Right atrium auricular region (tissue), 2 donors: ENCODE data around the gene CLBA1. TPM values are rescaled to one million over a fixed set of nuclear protein-coding genes. Genes with fewer than 3 reads are reported as not detected.
"Not testable (repeated sequence)": the region's sequence is repeated elsewhere in the genome, so short reads cannot be mapped to it uniquely, and the experiment has no call there.

ENCODE experiments used
- DNase-seq: peaks from one replicate; pipeline ENCODE4 v3.0.0-alpha.2; 2019; ENCODE audit warnings: low spot score
- H3K27ac ChIP-seq, 2 donors: fragments of 200-600 bp; sonication (generic); 1 replicate in 1 of 2; 2 replicates in 1 of 2; pipeline ENCODE4 v1.5.1; 2016 to 2019
- H3K27me3 ChIP-seq, 2 donors: fragments of 200-600 bp; sonication (generic); one replicate each; pipeline versions ENCODE4 v1.5.1 to v1.6.0; 2017 to 2019
- H3K36me3 ChIP-seq: fragments of 200-600 bp; sonication (generic); one replicate; pipeline ENCODE4 v1.5.1; 2016
- H3K4me1 ChIP-seq, 2 donors: fragments of 200-600 bp; sonication (generic); one replicate each; pipeline versions ENCODE4 v1.5.1 to v1.6.0; 2017 to 2019
- H3K4me3 ChIP-seq, 2 donors: fragments of 200-600 bp; sonication (generic); 1 replicate in 1 of 2; 2 replicates in 1 of 2; pipeline ENCODE4 v1.5.1; 2017 to 2019; ENCODE audit warnings: mild to moderate bottlenecking in 1 of 2, moderate library complexity in 1 of 2
- H3K9me3 ChIP-seq, 2 donors: fragments of 200-600 bp; sonication (generic); one replicate each; pipeline ENCODE4 v1.5.1; 2019
- CTCF ChIP-seq, 2 donors: fragments of 200-600 bp; sonication (generic); IDR thresholded peaks; one replicate each; pipeline ENCODE4 v1.5.1; 2019; ENCODE audit warnings: antibody characterized with exemption in 2 of 2
- total RNA-seq, 2 donors: library from RNA; depleted of rRNA; stranded (reverse); fragments of >200 nt; gene quantifications; one replicate each; pipeline ENCODE4 v1.1.0, GENCODE V29; 2016

CLBA1 gene
- total RNA-seq, 2 donors from 2014 or later, result 2.0 to 2.2 TPM

GRCh38 chr14:105030836-105031396, 45.3 kb downstream of the CLBA1 start:
- peaks cover 0 to 5% of the 10 kb centered on the region in 2 donors for H3K9me3 ChIP-seq
- TF ChIP-seq CTCF (IDR thresholded peaks at IDR 0.05), result no peak
- no peaks in the 10 kb centered on the region for H3K27me3 ChIP-seq
- no peaks in the 10 kb centered on the region for H3K36me3 ChIP-seq
- H3K4me3 ChIP-seq, result no peak overlapping the region
- no peak overlapping the region for H3K27ac ChIP-seq
- no peaks in the 10 kb centered on the region for H3K4me1 ChIP-seq
- DNase-seq, result no peak

GRCh38 chr14:105032451-105032901, 46.9 kb downstream of the CLBA1 start:
- H3K27me3 ChIP-seq, result not testable (repeated sequence)

GRCh38 chr14:105033412-105033900, 47.9 kb downstream of the CLBA1 start:
- H3K4me1 ChIP-seq, H3K27me3 ChIP-seq, H3K36me3 ChIP-seq, H3K27ac ChIP-seq, DNase-seq, H3K9me3 ChIP-seq: not testable (repeated sequence)
- H3K4me3 ChIP-seq, result peak overlapping the region; percentile 23 to 47

More at GRCh38 chr14:105032451-105032901, 46.9 kb downstream of the CLBA1 start:
- not testable (repeated sequence) for H3K27ac ChIP-seq, DNase-seq, H3K36me3 ChIP-seq, H3K4me1 ChIP-seq, H3K4me3 ChIP-seq, H3K9me3 ChIP-seq

GRCh38 chr14:105034315-105035039, 48.9 kb downstream of the CLBA1 start:
- Histone ChIP-seq H3K9me3 (peaks cover 0 to 5% of the 10 kb centered on the region in 2 donors), H3K27me3 (no peaks in the 10 kb centered on the region), H3K4me3 (no peak overlapping the region), H3K27ac (no peak overlapping the region), H3K4me1 (no peaks in the 10 kb centered on the region), H3K36me3 (no peaks in the 10 kb centered on the region)
- no peak for DNase-seq
- no peak for TF ChIP-seq CTCF (IDR thresholded peaks at IDR 0.05)

GRCh38 chr14:105035616-105036015, 50.0 kb downstream of the CLBA1 start:
- not testable (repeated sequence) for H3K9me3 ChIP-seq, H3K4me1 ChIP-seq, H3K4me3 ChIP-seq, H3K27me3 ChIP-seq, H3K27ac ChIP-seq, H3K36me3 ChIP-seq, DNase-seq

- no peaks in the 10 kb centered on the region for H3K27me3 ChIP-seq
- no peaks in the 10 kb centered on the region for H3K36me3 ChIP-seq
- H3K4me3 ChIP-seq, result no peak overlapping the region
- TF ChIP-seq CTCF (IDR thresholded peaks at IDR 0.05), result no peak
- DNase-seq, result no peak
- no peaks in the 10 kb centered on the region for H3K4me1 ChIP-seq
- H3K27ac ChIP-seq, result no peak overlapping the region
- no peaks in the 10 kb centered on the region for H3K9me3 ChIP-seq
Measured at GRCh38 chr14:105039458-105040205, 54.0 kb downstream of the CLBA1 start.
